DND-41 (cell line): Measurements from ENCODE around the gene SUPT3H.

Experiments used
- EZH2 ChIP-seq: IDR thresholded peaks from 3 replicates; pipeline ENCODE4 v1.6.1; 2012; ENCODE audit warnings: borderline replicate concordance, low read depth, mild to moderate bottlenecking, moderate library complexity, low read length, inconsistent platforms; ENCODE audit not compliant: severe bottlenecking
- TF ChIP-seq, protein P1 (sequence below): IDR thresholded peaks from 2 replicates; pipeline ENCODE4 v1.5.1; 2012; ENCODE audit warnings: borderline replicate concordance, low read length, moderate library complexity, mild to moderate bottlenecking; ENCODE audit not compliant: poor library complexity, severe bottlenecking; ENCODE audit errors: extremely low read depth

- TF ChIP-seq, protein P1, sequence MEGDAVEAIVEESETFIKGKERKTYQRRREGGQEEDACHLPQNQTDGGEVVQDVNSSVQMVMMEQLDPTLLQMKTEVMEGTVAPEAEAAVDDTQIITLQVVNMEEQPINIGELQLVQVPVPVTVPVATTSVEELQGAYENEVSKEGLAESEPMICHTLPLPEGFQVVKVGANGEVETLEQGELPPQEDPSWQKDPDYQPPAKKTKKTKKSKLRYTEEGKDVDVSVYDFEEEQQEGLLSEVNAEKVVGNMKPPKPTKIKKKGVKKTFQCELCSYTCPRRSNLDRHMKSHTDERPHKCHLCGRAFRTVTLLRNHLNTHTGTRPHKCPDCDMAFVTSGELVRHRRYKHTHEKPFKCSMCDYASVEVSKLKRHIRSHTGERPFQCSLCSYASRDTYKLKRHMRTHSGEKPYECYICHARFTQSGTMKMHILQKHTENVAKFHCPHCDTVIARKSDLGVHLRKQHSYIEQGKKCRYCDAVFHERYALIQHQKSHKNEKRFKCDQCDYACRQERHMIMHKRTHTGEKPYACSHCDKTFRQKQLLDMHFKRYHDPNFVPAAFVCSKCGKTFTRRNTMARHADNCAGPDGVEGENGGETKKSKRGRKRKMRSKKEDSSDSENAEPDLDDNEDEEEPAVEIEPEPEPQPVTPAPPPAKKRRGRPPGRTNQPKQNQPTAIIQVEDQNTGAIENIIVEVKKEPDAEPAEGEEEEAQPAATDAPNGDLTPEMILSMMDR, result no peak
- no peak for TF ChIP-seq EZH2
These were observed 268.2 kb downstream of the SUPT3H start for GRCh38 chr6:45109551-45109950.
